Brain microvascular endothelial cell (primary cell): Measurements from ENCODE around the gene KCNJ3.

Experiments
- DNase-seq: peaks from one replicate; pipeline ENCODE4 v3.0.0-alpha.2; 2020
- H3K27ac ChIP-seq: fragments of 250-450 bp; sonication (Bioruptor Pico); 2 replicates; pipeline ENCODE4 v1.5.1; 2020; ENCODE audit warnings: mild to moderate bottlenecking, moderate library complexity
- H3K27me3 ChIP-seq: fragments of 250-450 bp; sonication (Bioruptor Pico); replicated peaks from 2 replicates; pipeline ENCODE4 v1.5.1; 2020; ENCODE audit warnings: mild to moderate bottlenecking
- H3K36me3 ChIP-seq: fragments of 250-450 bp; sonication (Bioruptor Pico); replicated peaks from 2 replicates; pipeline ENCODE4 v1.5.1; 2020; ENCODE audit warnings: mild to moderate bottlenecking
- H3K4me3 ChIP-seq: 2 replicates; pipeline ENCODE4 v1.5.1; 2011; ENCODE audit warnings: low read depth, mild to moderate bottlenecking, control low read depth, low read length, moderate library complexity
- in situ Hi-C: cut with HindIII; loops from 2 replicates; pipeline ENCODE4 v1.10.0; 2017; ENCODE audit warnings: low sequenced_read_pairs, low pct_ligation_motif_present
- TF ChIP-seq, protein P1 (sequence below): IDR thresholded peaks from 2 replicates; pipeline ENCODE4 v1.5.1; 2011; ENCODE audit warnings: low read depth, mild to moderate bottlenecking, moderate library complexity, low read length, control low read depth, inconsistent platforms; ENCODE audit errors: missing control alignments

The KCNJ3 gene, protein sequence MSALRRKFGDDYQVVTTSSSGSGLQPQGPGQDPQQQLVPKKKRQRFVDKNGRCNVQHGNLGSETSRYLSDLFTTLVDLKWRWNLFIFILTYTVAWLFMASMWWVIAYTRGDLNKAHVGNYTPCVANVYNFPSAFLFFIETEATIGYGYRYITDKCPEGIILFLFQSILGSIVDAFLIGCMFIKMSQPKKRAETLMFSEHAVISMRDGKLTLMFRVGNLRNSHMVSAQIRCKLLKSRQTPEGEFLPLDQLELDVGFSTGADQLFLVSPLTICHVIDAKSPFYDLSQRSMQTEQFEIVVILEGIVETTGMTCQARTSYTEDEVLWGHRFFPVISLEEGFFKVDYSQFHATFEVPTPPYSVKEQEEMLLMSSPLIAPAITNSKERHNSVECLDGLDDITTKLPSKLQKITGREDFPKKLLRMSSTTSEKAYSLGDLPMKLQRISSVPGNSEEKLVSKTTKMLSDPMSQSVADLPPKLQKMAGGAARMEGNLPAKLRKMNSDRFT

DNA sequence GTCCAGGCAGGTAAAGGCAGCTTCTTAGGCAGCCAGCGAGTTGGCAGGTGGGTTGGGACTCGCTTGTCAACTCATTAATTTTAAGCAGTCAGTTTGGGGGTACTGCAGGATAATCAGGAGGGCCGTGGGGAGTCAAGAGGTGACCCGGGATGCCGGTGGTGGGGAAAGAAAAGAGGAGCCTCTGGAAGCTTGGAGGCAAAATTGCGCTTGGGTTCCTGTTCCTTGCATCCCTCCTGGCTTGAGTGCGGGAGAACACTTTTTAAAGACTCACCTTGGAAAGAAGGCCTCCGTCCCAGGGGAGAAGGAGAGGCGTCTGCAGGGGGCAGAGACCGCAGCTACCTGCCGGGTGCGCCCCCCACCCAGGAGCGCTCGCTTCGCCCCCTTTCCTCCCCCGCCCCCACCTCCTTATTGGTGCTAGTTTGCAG, at the start of gene KCNJ3:
KCNJ3 (plus strand) TSS at position 400 of the 425 bp plus-strand sequence. CDS start 81 bp downstream, outside the sequence.
- peaks cover 10% of the 10 kb centered on the region for H3K27me3 ChIP-seq
- TF ChIP-seq, protein P1, sequence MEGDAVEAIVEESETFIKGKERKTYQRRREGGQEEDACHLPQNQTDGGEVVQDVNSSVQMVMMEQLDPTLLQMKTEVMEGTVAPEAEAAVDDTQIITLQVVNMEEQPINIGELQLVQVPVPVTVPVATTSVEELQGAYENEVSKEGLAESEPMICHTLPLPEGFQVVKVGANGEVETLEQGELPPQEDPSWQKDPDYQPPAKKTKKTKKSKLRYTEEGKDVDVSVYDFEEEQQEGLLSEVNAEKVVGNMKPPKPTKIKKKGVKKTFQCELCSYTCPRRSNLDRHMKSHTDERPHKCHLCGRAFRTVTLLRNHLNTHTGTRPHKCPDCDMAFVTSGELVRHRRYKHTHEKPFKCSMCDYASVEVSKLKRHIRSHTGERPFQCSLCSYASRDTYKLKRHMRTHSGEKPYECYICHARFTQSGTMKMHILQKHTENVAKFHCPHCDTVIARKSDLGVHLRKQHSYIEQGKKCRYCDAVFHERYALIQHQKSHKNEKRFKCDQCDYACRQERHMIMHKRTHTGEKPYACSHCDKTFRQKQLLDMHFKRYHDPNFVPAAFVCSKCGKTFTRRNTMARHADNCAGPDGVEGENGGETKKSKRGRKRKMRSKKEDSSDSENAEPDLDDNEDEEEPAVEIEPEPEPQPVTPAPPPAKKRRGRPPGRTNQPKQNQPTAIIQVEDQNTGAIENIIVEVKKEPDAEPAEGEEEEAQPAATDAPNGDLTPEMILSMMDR = no peak
- peak within 1 kb of the TSS; percentile 44 for H3K4me3 ChIP-seq
- in situ Hi-C loops = no loop called here
- no peak for DNase-seq
- H3K27ac ChIP-seq = no peak within 1 kb of the TSS
- no peaks in the 10 kb centered on the region for H3K36me3 ChIP-seq

DNA sequence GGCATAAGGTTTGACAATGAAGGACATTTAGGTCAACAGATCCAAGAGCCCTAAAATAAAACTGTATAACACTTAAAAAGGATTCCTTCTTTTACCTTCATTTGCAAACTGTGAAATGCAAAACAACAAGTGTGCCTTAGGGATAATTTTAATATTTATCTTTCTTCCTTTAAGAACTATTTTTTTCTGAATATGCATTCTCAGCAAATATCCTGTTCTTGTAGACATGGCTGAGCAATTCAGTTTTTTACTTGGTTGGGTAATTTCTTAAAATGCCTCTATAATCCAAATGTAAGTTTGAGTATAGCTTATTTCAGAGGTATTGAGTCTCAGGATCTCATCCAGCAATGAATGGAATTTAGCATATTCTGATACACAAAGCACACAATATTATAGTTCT, 43.0 kb upstream of the KCNJ3 start:
- Histone ChIP-seq H3K27ac (no peak overlapping the region), H3K36me3 (no peaks in the 10 kb centered on the region), H3K27me3 (no peaks in the 10 kb centered on the region), H3K4me3 (no peak overlapping the region)
- TF ChIP-seq, protein P1 = no peak
- no peak for DNase-seq
- in situ Hi-C loops = no loop called here

DNA sequence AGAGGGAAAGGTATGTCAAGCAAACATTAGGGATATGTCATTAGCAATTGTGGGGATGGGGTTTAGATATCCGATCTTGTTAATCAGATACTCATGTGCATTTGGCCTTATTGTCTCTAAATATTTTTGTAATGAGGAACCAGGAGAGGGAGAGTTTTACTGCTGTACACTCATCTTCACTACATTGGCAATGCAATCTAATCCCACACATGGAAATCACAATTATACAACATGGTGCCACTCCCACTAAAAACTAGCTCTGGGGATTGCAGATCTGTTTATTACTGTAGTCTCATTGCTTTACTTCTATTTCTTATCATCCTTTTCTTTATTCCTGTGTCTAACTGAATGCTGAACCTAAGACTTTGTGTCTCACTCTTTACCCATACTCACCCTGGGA, 39.6 kb upstream of the KCNJ3 start:
- no peaks in the 10 kb centered on the region for H3K36me3 ChIP-seq
- DNase-seq = no peak
- TF ChIP-seq, protein P1 = no peak
- in situ Hi-C loops = no loop called here
- H3K27me3 ChIP-seq = no peaks in the 10 kb centered on the region
- no peak overlapping the region for H3K27ac ChIP-seq
- H3K4me3 ChIP-seq = no peak overlapping the region

DNA sequence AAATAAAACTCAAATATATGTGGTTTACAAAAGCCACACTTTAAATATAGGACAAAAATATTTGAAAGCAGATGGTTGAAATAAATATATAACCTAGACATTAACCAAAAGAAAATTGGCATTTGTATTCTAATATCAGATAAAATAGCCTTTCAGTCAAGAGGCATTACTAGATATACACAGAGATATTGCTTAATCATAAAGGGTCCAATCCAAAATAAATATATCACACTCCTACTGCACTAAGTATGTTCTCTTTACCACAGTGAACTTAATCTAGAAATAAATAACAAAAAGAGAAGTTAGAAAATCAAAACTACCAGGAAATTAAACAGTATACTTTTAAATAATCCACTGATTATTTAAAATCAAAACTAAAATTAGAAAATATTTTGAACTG, 34.2 kb upstream of the KCNJ3 start:
- DNase-seq = no peak
- no peak overlapping the region for H3K27ac ChIP-seq
- in situ Hi-C loops = no loop called here
- TF ChIP-seq, protein P1 = no peak
- no peaks in the 10 kb centered on the region for H3K27me3 ChIP-seq
- H3K4me3 ChIP-seq = no peak overlapping the region
- H3K36me3 ChIP-seq = no peaks in the 10 kb centered on the region

DNA sequence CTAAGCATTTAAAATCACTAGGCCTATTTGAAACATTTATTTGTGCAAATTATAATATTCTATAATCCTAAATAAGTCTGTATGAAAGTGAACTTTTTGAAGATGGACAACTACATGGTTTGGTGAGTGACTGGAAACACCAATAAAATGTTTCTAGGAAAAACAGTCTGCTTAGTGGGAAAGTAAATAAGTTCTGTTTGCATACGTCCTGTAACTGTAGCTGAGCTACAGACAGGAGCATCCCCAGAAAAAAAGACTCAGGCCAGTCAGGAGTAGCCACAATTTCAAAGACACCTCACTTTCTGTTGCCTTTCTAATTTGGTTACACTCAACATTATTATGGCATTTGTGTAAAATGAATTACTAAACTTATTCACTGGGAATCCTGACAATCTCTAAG, 28.4 kb upstream of the KCNJ3 start:
- no peak overlapping the region for H3K4me3 ChIP-seq
- in situ Hi-C loops = no loop called here

More for the DNA sequence above, 28.4 kb upstream of the KCNJ3 start:
- Histone ChIP-seq H3K27ac (no peak overlapping the region), H3K27me3 (no peaks in the 10 kb centered on the region), H3K36me3 (no peaks in the 10 kb centered on the region)
- DNase-seq = no peak
- TF ChIP-seq, protein P1 = no peak
